GM20431 (cell line): ENCODE measurements around the gene OR10J1.
"Not testable (repeated sequence)": the region's sequence is repeated elsewhere in the genome, so short reads cannot be mapped to it uniquely, and the experiment has no call there.

Experiments used
- in situ Hi-C: fragments of 300-500 bp; cut with MseI, MboI; formaldehyde crosslinking; loops from one replicate; pipeline ENCODE4 v1.15.0; 2020; ENCODE audit warnings: low sequenced_read_pairs; ENCODE audit not compliant: unreplicated experiment

Gene OR10J1, protein sequence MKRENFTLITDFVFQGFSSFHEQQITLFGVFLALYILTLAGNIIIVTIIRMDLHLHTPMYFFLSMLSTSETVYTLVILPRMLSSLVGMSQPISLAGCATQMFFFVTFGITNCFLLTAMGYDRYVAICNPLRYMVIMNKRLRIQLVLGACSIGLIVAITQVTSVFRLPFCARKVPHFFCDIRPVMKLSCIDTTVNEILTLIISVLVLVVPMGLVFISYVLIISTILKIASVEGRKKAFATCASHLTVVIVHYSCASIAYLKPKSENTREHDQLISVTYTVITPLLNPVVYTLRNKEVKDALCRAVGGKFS

DNA sequence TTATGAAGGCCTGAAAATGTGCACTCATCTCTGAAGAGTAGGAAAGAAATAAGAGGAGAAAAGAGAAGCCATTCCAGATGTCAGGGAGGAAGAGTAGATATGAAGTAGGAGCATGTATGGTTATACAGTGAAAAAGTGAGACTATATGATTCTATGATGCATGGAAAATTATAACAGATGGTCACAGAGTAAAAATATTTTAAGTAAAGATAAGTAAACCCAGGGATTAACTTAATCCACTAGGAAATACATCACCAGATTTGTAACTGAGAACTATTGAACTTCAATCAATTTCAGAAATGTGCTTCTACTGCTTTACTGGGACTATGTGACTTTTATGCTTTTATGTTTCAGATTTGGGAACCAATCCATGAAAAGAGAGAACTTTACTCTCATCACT, at the start of gene OR10J1:
Gene OR10J1, plus strand, starts transcription at position 301 of the 400 bp plus-strand sequence. Its CDS starts 70 bp downstream, at position 371.
- in situ Hi-C loops: no loop called here

DNA sequence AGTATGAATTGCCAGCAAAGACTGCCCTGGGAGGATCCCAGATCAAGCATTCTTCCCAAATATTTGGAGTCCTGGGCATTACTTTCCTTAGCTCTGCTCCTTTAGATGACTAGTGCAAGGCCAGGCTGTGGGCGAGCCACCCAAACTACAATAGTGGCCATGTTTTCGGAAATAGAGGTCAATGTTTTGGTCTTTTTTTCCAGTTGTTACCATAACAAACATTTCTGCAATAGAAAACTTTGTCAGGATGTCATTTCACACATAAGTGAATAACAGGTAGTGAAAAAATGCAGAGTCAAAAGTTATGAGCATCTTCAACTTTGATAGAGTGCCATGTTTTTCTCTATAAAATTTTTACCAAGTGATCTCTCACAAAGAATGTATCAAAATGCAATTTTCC, 32.7 kb upstream of the OR10J1 start:
- in situ Hi-C loops: no loop called here

DNA sequence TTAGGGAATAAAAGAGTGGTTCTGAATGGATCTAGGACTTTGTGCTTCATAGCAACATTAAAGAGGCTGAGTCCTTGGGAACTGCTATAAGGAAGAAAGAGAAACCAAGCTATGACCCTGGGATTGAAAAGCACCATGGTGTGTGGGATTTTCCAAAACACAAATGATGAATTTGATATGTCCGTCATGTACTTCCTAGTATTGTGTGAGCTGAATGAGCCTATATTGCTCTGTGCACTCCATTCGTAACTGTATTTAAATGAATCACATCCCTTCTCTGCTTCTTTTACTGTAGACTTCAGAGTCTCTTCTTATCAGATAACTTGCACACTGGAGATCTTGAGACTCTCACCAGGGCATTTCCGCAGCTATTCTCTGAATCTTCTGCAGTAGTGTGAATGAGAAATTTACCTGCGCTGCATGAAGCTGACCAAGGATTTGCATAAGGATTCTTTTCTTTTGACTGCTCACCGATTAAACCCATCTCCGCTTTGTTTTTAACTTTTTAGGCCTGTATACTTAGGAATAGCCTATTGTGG, 30.6 kb upstream of the OR10J1 start:
- in situ Hi-C loops: no loop called here

DNA sequence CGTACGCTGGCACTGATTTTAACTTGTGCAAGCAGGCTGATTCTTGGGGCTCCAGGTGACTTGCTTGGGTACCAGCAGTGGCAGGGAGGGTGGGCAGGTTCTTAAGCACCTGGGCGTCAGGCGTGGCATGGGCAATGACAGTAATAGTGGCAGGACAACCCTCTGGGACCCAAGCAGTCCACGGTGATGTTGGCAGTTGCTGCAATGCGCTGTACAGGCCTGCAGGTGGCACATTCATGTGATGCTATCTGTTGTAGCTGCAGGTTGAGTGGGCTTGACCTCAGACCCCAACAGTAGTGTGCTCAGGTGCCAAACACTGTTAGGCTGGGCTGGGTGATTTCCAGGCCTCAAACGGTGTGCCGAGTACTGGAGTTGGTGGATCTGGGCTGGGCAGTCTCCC, 17.7 kb upstream of the OR10J1 start:
- in situ Hi-C loops: no loop called here

DNA sequence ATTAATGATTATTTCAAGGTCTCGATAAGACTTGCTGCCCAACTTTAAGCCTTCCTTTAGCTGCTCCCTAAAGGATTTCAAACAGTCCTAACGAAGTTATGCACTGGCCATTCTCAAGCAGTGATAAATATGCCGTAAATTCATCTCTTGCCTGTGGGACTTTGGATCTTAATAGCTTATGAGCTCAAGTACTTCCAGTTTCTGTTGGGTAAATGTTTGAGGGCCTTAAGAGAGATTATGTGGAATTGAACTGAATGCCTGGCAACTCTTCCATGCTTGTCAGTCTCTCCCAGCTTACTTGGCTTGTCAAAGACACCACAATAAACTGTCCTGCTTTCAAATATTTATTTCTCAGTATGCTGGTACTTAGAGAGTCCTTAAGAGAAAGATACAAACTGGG, 11.0 kb upstream of the OR10J1 start:
- in situ Hi-C loops: no loop called here

DNA sequence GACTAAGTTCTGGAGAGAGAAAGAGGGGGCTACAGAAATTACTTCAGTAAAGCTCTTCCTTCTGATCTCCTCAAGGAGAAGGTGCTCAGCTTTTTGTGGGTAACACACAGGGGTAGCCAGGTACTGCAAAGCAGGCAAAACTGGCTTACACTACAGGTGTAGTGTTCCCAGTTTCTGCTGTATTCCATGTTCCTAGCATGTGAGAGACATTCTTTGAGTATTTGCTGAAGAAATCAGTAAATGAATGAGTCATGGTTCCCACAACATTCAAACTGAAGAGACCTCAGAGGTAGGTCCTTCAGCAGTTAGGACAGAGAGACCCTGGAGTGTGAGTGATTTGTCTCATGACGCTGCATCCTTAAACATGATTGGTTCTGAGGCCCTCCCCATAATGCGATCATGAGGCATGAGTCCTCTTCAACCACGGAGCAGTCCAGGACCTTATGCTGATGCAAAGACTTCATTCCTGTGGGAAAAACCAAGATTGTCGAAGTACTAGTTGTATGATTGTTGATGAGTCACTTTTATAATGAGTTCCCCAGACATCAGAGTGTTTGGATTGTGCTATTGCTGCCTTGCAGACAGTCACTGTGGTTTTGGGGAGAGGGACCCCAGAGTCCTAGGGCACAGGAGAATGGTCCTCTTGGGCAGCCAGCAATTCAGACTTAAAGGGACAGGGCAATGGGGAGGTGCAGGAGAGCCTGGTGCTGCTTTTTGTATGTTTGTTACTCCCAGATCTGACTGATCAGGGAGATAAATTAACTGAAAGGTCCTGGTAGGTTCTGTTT, 10.3 kb upstream of the OR10J1 start:
- in situ Hi-C loops: no loop called here

DNA sequence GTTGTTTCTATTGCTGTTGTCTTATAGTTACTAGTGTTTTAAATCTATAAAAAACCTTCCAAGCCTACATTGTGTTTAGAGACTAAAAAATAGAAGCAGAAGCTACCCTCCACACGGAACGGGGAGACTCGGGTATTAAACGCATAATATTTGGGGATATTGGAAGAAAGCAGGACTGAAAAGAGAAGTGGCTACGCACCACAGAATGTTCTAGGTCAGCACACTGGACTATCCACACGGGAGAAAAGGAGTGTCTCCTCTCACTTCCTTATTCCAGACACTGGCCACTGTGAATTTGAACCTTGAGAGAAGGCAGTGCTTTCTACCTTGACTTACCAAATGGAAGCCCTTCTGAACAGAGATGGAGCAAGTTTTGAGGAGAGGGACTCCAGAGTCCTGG, 8.5 kb upstream of the OR10J1 start:
- in situ Hi-C loops: no loop called here

DNA sequence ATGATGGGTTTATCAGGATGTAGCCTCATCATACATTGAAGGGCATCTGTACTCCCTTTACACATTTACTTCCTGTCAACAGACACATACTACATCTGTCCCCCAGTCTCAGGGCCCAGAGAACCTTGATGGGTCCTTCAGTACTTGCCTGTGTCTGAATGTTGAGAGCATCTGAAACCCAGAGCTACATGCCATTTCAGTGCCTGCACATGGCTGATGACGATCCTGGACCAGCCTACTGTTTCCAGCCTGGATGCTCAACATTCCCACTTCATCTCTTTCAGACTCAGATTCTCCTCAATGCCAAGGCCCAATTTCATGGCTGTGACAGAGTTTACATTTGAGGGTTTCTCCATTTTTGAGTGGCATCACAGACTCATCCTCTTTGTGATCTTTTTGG, 7.6 kb upstream of the OR10J1 start, which contains the start of gene OR10J4:
Gene OR10J4, plus strand, starts transcription at position 301 of the 400 bp plus-strand sequence.
- in situ Hi-C loops: no loop called here

DNA sequence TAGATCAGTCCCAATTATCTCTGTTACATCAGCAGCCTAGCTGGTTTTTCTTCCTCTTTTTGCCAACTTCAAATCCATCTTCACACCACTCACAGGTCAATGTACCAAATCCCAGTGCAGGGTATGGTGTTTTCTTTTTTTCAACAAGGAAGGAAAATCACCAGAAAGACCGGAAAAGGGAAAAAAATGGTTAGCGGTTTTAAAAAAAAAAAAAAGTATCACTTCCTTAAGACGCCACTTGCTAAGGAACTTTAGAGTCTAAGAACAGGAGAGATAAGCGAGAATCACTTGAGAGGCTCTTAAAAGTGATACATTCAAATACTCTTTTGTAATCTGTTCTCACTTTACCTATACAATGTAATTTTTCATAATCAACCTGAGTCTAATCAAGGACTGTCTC, 3.1 kb upstream of the OR10J1 start:
- in situ Hi-C loops: no loop called here

DNA sequence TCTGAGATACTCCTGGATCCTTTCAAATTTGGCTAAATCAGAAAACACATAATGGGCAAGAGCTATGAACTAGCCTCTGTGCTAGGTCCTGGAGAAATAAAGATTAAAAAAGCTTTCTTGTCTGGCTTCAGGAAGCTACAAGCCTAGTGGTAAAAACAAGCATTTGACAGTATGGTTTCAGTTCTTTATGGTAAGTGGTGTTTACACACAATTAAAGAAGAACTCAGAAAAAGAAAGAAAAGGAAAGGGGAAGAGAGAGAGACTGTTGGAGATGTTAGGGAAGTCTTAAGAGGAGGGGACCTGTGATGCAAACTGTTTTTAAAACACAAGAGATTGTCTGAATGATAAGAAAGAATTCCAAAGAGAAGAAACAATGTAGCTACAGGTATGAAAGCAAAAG, 1.8 kb downstream of the OR10J1 start:
- in situ Hi-C loops: no loop called here

DNA sequence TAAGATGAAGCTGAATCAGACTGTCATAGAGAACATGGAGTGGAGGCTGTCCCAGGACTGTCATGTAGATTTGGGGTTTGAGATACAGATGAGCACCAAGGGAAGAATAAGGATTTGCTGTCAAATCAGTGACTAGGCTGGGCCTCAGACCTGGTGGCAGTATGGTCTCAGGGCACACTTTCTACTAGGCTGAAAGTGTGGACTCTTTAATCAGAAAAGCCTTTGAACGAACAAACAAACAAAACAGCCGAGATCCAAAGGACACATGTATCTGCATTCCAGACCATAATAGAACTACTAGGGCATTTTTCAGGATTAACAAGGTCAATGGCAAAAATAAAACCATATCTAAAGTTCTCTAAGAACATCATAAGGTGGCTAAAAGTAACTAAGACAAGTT, 2.9 kb downstream of the OR10J1 start:
- in situ Hi-C loops: no loop called here

DNA sequence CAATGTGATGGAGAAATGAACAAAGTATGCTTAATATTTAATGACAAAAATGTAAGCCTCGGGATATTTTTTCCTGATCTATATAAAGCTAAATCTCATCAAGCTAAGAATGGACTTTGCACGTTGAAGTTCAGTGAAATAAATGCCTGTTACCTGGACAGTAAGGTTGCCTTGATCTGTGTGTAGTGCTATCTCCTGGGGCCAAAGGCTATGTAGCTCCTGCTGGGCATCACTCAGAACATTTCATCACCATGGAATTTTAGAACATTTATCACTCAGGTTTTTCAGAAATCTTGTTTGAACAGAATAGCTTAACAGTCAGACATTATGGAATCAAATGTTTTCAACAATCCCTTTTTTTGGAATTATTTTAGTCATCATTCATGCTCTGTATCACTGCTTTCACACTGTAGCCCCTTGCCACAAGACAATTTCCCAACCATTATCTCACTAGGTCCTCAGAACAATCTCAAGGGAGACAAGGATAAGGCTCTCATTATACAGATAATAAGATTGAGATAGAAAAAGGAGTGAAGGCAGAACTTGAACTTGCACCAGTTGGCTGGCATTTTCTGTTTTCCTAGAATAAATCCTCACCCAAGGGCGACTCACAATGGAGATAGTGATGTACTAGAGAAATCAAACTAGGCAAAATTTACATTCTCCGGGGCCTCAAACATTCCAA, 3.7 kb downstream of the OR10J1 start:
- in situ Hi-C loops: no loop called here

DNA sequence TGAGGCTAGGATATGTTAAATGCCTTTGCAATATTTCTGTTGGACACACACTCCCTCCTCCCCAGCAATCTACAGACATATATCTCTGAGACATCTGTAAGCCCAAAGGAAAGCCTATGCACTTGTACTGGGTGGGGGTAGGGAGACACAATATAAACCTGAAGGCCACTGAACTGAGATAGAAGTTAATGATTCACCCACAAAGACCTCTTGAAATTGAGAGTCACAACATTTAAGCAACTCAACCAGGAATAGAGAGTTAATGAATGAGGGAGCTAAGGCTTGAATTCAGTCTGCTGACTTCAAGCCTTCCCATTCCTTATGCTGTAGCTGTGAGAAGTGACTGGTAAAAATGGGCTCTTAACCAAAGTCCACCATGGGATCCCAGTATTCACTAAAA, 5.0 kb downstream of the OR10J1 start:
- in situ Hi-C loops: no loop called here

DNA sequence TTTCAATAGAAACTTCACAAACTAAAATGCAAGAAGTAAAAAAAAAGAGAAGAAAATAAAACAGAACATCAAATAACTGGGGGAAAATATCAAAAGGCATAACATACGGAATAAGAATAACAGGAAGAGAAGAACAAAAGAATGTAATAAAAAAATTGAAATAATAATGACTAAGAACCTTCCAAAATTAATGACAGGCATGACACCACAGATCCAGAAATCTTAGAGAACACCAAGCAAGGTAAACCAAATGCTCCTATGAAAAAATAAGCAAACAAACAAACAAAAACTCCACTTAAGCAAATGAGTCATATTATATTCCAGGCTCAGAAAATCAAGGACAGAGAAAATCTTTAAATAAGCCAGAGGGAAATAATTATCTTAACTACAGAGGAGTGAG, 8.7 kb downstream of the OR10J1 start:
- in situ Hi-C loops: no loop called here

DNA sequence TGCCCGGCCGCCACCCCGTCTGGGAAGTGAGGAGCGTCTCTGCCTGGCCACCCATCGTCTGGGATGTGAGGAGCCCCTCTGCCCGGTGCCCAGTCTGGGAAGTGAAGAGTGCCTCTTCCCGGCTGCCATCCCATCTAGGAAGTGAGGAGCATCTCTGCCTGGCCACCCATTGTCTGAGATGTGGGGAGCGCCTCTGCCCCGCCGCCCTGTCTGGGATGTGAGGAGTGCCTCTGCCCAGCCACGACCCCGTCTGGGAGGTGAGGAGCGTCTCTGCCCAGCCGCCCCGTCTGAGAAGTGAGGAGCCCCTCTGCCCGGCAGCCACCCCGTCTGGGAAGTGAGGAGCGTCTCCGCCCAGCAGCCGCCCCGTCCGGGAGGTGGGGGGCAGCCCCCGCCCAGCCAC, 10.1 kb downstream of the OR10J1 start:
- in situ Hi-C loops: not testable (repeated sequence)

DNA sequence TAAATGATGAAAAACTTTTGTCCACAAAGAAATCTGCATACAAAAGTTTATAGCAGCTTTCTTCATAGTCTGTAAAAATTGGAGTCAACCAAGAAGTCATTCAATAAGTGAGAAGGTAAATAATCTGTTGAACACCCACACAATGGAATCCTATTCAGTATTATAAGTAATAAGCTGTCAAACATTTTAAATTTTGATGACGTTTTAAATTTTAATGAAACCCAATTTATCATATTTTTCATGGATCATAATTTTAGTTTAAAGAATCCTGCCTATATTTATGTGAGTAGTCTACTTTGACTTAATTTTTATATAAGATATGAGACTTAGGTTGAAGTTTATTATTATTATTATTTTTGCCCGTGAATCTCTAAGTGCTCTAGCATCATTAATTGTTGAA, 20.0 kb downstream of the OR10J1 start:
- in situ Hi-C loops: no loop called here

DNA sequence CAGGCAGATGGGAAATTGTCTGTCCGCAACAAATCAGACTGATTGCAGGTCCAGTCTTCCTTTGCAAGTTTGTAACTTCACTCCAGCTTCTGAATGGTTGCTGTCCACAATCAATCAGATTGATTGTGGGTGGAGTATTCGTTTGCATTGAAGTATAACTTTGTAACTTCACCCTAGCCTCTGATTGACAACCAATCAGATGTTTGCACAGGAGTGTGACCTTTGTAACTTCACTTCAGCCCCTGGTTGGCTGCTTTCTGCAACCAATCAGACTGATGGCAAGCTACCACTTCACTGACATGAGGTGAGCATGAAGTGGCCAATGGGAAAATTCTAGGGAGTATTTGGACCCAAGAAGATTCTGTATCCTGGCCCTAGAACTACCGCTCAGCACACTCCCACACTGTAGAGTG, 25.7 kb downstream of the OR10J1 start:
- in situ Hi-C loops: no loop called here

DNA sequence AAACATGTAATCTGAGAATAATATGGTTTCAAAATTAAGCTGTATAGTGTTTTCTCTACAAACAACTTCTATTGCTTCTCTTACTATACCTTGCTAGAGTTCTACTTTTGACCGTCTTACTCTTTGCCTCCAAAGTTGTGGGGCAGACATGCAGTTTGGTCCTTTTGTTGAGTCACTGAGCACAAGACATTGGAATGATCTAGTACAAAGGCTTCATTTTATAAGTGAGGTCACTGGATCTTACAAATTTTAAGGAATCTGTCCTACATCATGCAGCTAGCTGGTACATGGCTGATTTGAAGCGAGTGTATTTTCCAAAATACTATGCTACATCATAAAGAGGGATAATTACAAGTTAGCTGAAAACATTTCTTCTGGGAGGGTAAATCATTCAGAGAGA, 28.8 kb downstream of the OR10J1 start:
- in situ Hi-C loops: no loop called here

DNA sequence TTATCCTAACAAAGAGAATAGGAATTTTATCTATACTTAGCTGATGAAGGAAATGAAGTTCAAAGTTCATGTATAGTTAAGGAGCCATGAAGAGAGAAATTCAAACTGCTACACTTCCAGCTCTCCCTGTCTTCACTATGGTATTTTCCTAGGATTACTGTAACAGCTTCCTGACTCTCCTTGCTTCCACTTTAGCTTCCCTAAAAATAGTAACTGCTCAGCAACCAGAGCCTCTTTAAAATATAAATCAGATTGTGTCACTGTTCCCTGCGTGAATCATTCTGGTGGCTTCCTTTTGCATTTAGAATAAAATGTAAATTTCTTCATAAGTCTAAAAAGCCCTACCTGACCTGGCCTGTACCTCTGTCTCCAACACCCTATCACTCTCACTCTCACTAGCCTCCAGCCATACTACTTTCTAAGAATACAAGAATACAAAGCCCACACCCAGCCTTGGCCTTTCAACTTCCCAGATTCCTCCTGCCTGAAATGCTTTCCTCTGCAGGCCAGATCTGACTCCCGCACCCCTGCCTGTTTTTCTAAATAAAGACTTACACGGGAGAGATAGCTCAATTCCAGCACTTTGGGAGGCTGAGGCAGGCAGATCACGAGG, 30.5 kb downstream of the OR10J1 start:
- in situ Hi-C loops: no loop called here

DNA sequence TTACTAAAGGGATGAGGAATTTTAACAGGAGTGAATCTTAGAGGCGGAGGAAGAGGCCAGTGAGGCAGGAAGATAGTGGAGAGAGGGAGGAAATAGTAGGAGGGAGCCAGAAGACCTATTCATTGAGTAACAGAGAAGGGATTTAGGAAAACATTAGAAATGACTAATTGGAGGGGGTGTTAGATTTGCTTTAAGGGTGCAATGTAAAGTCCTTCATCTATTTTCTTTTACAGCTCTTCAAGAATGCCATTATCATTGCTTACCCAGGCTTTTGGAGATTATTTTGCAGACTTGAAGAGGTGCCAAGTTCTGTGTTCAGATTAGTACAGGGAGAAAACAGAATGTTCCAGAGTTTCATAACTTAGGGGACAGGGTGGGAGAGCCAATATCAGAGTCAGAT, 33.8 kb downstream of the OR10J1 start:
- in situ Hi-C loops: no loop called here
